Stimulated activated CD4-positive, alpha-beta T cell treated with anti-CD3 and anti-CD28 coated beads, Interleukin-2, amount 100 ng/mL, for 48 hours (primary cell): Measurements from ENCODE around the gene LOXL1.
A peak's percentile ranks its signal among the peaks of the same experiment; 100 is the strongest.

ENCODE experiments used
- DNase-seq, 2 donors: peaks; one replicate each; pipeline ENCODE4 v3.0.0-alpha.2; 2020

LOXL1 gene

DNA sequence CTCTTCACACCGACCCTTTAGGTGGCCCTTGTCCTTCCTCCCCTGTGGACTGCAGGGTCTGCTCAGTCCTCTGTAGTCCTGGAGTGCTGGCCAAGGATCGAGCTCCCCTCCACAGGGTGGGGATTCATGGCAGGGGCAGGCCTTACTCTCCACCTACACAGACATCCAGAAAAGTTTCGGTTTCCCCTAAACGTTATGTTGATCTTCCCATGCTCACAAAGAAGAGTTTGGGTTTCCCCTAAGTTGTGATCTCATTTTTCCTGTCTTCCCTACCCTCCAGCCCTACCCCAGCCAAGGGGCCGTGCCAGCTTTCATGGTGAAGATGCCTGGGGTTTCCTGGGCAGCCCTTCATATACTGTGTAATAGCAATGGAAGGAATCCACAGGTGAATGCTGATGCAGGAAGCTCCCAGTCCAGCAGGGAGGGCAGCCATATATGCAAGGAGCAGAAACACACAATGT, 55.5 kb downstream of the LOXL1 start:
- no peak for DNase-seq

- peak in 1 of 2 donors; percentile 38 for DNase-seq
Measured at GRCh38 chr15:73982222-73982962, 56.1 kb downstream of the LOXL1 start.

DNA sequence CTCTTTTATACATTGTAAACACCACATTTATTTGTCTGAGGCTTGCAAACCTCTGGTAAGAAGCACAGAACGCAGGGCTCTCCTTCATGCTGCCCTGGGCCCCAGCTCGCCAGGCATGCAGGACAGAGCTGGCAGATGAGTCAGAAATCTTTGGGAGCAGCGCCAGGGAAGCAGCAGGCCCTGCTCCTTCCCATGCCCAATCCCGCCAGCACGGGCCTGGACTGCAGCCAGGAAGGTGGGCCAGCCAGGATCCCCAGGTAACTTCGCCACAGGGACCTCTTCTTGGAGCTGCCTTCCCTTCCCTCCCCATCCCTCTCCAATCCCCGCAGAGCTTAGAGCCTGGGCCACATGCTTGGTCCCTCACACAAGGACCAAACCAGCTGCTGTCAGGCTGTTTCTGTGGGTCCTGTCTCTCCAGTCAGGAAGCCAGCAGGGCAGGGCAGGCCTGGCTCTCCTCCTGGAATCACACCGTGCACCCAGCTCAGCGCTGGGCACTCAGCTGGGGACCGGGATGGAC, 57.0 kb downstream of the LOXL1 start:
- no peak for DNase-seq

DNA sequence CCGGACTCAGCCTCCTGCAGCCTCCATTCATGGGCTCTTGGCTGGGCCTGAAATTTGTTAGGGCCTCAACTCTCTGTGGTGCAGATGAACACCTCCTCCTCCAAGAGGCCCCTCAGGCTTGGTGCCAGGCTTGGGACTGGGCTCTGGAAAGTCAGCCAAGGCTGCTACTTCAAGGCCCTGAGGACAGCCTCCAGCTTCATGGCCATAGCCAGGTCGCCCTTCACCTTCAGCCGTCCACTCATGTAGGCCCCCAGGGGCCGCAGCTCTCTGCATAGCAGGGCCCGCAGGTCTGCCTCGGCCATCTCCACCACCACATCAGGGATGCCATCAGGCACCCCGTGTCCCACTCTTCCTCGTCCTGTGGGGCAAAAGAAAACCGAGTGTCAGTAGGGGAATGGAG, 57.5 kb downstream of the LOXL1 start:
- DNase-seq = no peak

DNA sequence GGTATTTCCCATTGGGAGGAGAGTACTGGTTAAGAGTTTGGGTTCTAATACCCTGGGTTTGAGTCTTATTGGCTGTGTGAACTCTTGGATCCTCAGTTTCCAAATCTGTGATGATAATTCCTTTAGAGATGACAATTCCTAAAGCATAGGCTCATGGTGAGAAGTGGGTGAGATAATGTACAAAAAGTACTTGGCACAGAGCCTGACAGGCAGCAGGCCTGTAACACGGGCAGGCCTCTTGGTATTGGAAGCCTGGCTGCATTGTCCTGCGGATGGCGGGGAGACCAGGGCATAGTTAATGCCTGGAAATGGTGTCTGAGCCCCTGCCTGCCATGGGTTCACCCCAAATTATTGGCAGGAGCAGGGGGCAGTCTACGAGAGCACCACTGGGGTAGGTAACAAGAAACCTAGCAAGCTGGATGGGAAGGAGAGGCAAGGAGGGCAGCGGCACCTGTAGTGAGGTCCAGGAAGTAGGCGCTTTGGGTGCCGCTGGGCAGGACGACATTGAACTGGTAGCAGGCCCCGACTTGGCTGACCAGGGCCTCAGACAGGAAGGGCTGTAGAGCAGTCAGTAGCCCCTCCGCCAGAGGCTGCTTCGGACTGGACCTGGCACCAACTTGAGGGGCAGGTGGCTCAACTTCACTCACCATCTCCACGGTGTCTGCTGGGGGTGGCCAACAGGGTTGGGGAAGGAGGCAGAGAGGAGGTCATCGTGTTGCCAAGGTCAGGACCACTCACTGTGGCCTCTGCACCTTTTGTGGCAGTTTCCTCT, 58.1 kb downstream of the LOXL1 start:
- no peak for DNase-seq

DNA sequence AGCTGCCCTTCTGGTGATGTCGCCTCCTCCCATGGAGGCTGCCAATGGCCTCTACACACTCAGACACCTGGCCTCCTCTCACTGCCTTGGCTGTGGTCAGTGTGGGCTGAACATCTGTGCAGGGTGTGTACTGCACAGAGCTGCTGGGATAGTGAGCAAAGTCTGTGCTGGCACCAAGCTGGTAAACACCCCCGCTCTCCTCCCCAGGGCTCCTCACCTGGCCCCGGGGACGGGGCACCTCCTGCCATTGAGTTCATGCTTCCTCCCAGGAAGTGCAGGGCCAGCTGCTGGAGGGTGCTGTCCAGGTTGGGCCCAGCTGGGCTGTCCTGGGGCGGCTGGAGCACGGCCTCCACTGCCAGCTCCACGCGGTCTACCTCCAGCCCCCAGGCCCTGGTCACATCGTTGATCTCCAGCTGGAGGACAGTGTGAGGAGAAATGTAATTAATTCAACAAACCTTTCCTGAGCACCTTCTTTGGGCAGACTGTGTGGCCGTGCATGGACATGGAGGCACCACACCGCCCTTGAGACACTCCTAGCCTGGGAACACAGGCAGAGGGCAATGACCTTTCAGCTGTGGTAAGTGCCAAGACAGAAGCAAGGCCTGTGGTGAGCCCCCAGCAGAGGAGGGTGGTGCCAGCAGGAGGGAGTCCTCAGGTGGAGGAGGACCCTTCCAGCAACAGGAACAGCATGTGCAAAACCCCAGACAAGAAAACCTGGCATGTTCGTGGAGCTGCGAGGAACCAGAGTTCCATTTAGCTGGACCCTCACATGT, 59.0 kb downstream of the LOXL1 start:
- DNase-seq = no peak

GRCh38 chr15:73986055-73986775, 60.0 kb downstream of the LOXL1 start:
- no peak for DNase-seq

- no peak for DNase-seq
Measured at GRCh38 chr15:73986776-73987056, 60.5 kb downstream of the LOXL1 start.

GRCh38 chr15:73987250-73987649, 61.0 kb downstream of the LOXL1 start:
- DNase-seq = no peak

DNA sequence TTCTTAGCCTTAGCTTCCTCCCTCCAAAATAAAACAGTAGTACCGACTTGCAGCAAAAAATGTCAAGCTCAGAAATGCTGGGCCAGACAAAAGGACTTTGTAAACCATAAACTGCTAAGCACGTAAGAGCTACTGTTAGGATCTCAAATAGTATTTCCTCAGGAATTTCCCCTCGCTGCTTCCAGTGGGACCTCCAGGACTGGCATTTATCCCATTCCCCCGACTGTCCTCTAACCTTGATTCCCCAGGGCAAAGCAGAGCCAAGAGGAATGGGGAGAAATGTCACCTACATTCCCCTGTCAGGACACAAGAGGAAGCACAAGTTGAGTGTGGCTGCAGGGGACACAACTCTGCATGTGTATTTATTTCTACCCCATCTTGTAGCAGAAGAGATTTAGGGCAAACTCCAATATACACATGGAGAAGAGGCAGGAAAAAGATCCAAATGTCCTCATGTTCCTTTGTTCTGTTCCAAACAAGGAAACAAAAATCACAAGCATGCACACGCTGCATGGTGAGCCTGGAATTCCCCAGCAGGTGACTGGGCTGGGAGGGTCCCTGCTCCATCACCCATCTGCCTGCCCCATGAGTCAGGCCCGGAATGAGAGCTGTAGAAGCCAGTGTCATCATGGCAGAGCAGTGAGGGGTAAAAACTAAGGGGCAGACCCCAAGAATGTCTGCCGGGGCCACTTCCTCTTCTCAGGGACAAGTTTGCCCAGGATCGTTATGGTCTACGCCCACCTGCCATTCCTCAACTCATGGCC, 61.6 kb downstream of the LOXL1 start:
- no peak for DNase-seq

- DNase-seq = no peak
Measured at GRCh38 chr15:73988445-73988969, 62.2 kb downstream of the LOXL1 start.

GRCh38 chr15:73989001-73989798, 62.9 kb downstream of the LOXL1 start:
- no peak for DNase-seq

DNA sequence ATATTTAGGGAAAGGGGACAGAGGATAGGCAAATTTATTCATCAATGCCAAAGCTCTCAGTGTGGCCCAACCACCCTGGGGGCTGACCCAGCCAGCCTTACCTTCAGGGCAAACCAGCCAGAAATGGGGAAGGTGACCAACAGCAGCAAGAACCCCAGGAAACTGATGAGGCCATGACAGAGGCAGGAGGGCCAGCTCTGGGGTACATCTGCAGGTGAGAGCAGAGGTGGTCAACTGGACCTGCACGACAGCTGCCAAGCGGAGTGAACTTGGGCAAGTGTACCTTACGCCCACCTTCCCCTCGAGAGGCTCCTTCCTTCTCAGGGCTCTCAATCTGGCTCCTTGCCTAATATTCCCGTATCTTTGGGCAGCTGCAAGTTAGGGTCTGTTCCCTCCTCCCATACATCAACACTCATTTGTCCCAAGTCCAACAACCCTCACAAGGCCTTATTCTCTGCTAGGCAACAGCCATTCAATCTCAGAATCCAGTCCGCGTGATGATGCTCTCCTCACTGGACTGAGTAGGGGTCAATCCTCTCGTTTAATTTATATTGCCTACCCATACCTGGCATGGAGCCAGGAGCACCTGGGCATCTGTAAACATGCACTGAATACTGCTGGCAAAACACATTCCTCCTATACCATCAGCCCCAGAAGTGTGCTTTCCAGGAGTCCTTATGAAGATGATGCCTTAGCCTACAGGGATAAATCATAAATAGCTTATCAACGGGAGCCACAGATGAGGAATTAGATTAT, 64.2 kb downstream of the LOXL1 start:
- no peak for DNase-seq

- DNase-seq = no peak
Measured at GRCh38 chr15:73991260-73991659, 65.0 kb downstream of the LOXL1 start.

GRCh38 chr15:73991726-73992593, 65.7 kb downstream of the LOXL1 start, which contains the start of gene STOML1:
Gene STOML1, minus strand, starts transcription at chr15:73992295. Its CDS starts 72 bp downstream, at chr15:73992223.
- peak; percentile 98 for DNase-seq

- DNase-seq = no peak
Measured at GRCh38 chr15:73992594-73992898, 66.3 kb downstream of the LOXL1 start.

GRCh38 chr15:73993211-73993994, 67.1 kb downstream of the LOXL1 start:
- DNase-seq = no peak

DNA sequence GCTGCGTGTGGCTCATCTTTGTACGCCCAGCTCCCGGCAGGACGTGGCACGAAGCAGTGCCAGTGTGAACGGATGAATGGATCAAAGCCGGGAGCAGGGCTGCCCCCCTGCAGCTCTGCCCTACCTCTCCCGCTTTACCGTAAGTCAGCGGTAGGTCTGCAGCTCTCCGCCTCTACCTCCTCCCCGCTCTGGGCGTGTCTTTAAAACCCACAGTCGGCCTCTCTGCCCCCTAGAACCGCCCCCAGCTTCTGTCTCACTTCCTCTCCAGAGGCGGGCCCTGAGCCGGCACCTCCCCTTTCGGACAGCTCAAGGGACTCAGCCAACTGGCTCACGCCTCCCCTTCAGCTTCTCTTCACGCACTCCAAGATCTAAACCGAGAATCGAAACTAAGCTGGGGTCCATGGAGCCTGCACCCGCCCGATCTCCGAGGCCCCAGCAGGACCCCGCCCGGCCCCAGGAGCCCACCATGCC, 68.2 kb downstream of the LOXL1 start, which contains the start of gene PML:
PML (plus strand) TSS at position 304 of the 471 bp plus-strand sequence; CDS start at position 401, 97 bp downstream.
- peak; percentile 88 to 89 for DNase-seq
